Measurements from ENCODE around the gene DDX1.

Gene DDX1

GRCh38 chr2:15646661-15647060 is 55.0 kb downstream of the DDX1 start:
- no peak for DNase-seq (ENCODE audit: low read depth in 2 of 2)

- no peak for DNase-seq (ENCODE audit: low read depth in 2 of 2)
Measured at GRCh38 chr2:15647622-15648590, 56.2 kb downstream of the DDX1 start.

GRCh38 chr2:15648593-15649525 is 57.2 kb downstream of the DDX1 start:
- no peak for DNase-seq (ENCODE audit: low read depth in 2 of 2)

- DNase-seq (ENCODE audit: low read depth in 2 of 2): no peak
Measured at GRCh38 chr2:15649561-15650255, 58.0 kb downstream of the DDX1 start.

- DNase-seq (ENCODE audit: low read depth in 2 of 2): no peak
Measured at GRCh38 chr2:15650616-15651366, 59.1 kb downstream of the DDX1 start.

GRCh38 chr2:15651367-15651727 is 59.7 kb downstream of the DDX1 start:
- no peak for DNase-seq (ENCODE audit: low read depth in 2 of 2)

- DNase-seq (ENCODE audit: low read depth in 2 of 2): no peak
Measured at GRCh38 chr2:15652252-15652651, 60.6 kb downstream of the DDX1 start.

GRCh38 chr2:15652801-15653200 is 61.1 kb downstream of the DDX1 start:
- DNase-seq (ENCODE audit: low read depth in 2 of 2): no peak

- DNase-seq (ENCODE audit: low read depth in 2 of 2): no peak
Measured at GRCh38 chr2:15653806-15654726, 62.4 kb downstream of the DDX1 start.

GRCh38 chr2:15654727-15655073 is 63.0 kb downstream of the DDX1 start:
- no peak for DNase-seq (ENCODE audit: low read depth in 2 of 2)

- DNase-seq (ENCODE audit: low read depth in 2 of 2): no peak
Measured at GRCh38 chr2:15655123-15655887, 63.6 kb downstream of the DDX1 start.

- DNase-seq (ENCODE audit: low read depth in 2 of 2): no peak
Measured at GRCh38 chr2:15656090-15656489, 64.4 kb downstream of the DDX1 start.

- no peak for DNase-seq (ENCODE audit: low read depth in 2 of 2)
Measured at GRCh38 chr2:15657759-15658158, 66.1 kb downstream of the DDX1 start.

GRCh38 chr2:15658911-15659310 is 67.2 kb downstream of the DDX1 start:
- DNase-seq (ENCODE audit: low read depth in 2 of 2): no peak

- DNase-seq (ENCODE audit: low read depth in 2 of 2): no peak
Measured at GRCh38 chr2:15660491-15661294, 69.0 kb downstream of the DDX1 start.

- DNase-seq (ENCODE audit: low read depth in 2 of 2): no peak
Measured at GRCh38 chr2:15661295-15661569, 69.6 kb downstream of the DDX1 start.

GRCh38 chr2:15662026-15662425 is 70.4 kb downstream of the DDX1 start:
- DNase-seq (ENCODE audit: low read depth in 2 of 2): no peak

GRCh38 chr2:15662579-15662978 is 70.9 kb downstream of the DDX1 start:
- no peak for DNase-seq (ENCODE audit: low read depth in 2 of 2)

- DNase-seq (ENCODE audit: low read depth in 2 of 2): no peak
Measured at GRCh38 chr2:15663802-15664201, 72.1 kb downstream of the DDX1 start.

Data from stimulated activated CD4-positive, alpha-beta T cell treated with anti-CD3 and anti-CD28 coated beads, Interleukin-15, amount 100 ng/mL, for 48 hours (primary cell).